K562 (cell line): ENCODE data around the gene DYNC1I2. TPM values are rescaled to one million over a fixed set of nuclear protein-coding genes. Genes with fewer than 3 reads are reported as not detected.

Experiments used
- CBX1 ChIP-seq: sonication (generic); IDR thresholded peaks from 2 replicates; pipeline ENCODE4 v1.6.1; 2016; ENCODE audit warnings: antibody characterized with exemption, low read depth, mild to moderate bottlenecking
- CHD1 ChIP-seq: fragments of 200-600 bp; sonication (generic); IDR thresholded peaks from one replicate; pipeline ENCODE4 v1.6.1; 2012; ENCODE audit warnings: mild to moderate bottlenecking, moderate library complexity, low read length, inconsistent platforms
- SRSF9 ChIP-seq: fragments of 200-400 bp; formaldehyde crosslinking; IDR thresholded peaks from 2 replicates; pipeline ENCODE4 v1.6.1; 2017; ENCODE audit warnings: low read depth, low read length, borderline replicate concordance
- ZNF143 ChIP-seq: sonication (generic); formaldehyde crosslinking; IDR thresholded peaks from 2 replicates; pipeline ENCODE4 v1.9.0; 2022; ENCODE audit warnings: mild to moderate bottlenecking, missing genetic modification reagents
- polyA plus RNA-seq, 8 experiments: library from polyadenylated mRNA; depleted of rRNA in 4 of 8; stranded (reverse) in 5 of 8; unstranded in 3 of 8; fragments of >200 nt; fragmentation: Nextera tagmentation in 2 of 8; fragmentation: Illumina TruSeq in 1 of 8; extraction: Ambion mirVana in 2 of 8; extraction: Trizol in 1 of 8; gene quantifications; 2 replicates each; pipeline versions ENCODE4 v1.2.1 to v1.2.3, GENCODE V29; 2011 to 2014; ENCODE audit warnings: inconsistent platforms in 1 of 8, missing spikeins in 1 of 8
- total RNA-seq, 7 experiments: library from RNA; depleted of rRNA in 6 of 7; stranded (reverse); fragments of >200 nt in 6 of 7; fragmentation: Illumina TruSeq in 2 of 7; extraction: Trizol in 2 of 7; gene quantifications; 2 replicates each; pipeline versions ENCODE4 v1.2.1 to v1.2.3, GENCODE V29; 2011 to 2021; ENCODE audit warnings: low replicate concordance in 1 of 7
- TF ChIP-seq, protein P1 (sequence below), 2 experiments: fragments of 450-650 bp; IDR thresholded peaks; 2 replicates each; pipeline ENCODE4 v1.6.1; 2016; ENCODE audit warnings: mild to moderate bottlenecking in 2 of 2, borderline replicate concordance in 1 of 2, low read depth in 1 of 2, moderate library complexity in 1 of 2
- TF ChIP-seq, protein P2 (sequence below): fragments of 450-650 bp; formaldehyde crosslinking; IDR thresholded peaks from 2 replicates; pipeline ENCODE4 v1.4.0; 2020; ENCODE audit warnings: mild to moderate bottlenecking, moderate library complexity
- TF ChIP-seq, protein P3 (sequence below): fragments of 450-650 bp; IDR thresholded peaks from 2 replicates; pipeline ENCODE4 v1.6.1; 2017; ENCODE audit warnings: antibody characterized with exemption

DYNC1I2 gene
- total and polyA plus RNA-seq, 9 of the 15 experiments (the other 6 are each of a cell fraction or from before 2014, with no cell fraction given) = 59.1 to 204 (median 100) TPM

DNA sequence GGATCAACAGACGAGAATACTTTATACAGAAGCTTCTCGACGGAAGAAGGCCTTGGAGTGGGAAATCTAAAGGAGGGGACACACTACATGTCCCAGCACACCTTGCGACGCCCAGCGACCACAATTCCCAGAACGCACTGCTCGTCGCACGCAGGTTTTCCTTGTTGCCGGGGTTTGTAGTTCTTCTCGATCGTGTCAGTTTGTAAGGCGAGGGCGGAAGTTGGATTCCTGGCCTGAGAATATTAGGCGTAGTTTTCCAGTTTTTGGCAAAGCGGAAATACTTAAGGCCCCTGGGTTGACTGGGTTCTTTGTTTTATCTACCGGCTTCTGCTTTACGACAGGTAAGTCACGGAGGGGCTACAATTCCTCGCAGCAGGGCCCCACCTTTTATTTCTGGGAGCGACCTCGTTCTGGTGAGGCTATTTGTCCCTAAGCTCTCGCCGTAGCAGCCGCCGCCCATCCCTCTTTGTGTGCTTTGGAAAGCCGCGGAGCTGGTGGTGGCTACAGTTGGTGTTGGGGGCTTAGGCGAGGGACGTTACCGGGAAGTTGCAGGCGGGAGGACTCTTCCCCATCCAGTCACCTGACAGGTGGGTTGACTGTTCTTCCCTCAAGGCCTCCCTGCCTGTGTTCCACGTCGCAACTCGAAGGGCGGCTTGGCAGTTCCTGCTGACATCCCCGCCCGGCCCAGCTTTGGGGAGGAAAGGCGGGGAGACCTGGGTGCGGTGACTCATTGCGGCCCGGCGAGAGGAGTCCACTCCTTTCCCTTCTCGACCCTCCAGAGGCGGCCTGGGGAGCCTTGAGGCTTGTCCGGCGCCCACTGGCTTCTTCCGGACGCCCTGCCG is at the start of gene DYNC1I2 (continued):
- TF ChIP-seq, protein P1, sequence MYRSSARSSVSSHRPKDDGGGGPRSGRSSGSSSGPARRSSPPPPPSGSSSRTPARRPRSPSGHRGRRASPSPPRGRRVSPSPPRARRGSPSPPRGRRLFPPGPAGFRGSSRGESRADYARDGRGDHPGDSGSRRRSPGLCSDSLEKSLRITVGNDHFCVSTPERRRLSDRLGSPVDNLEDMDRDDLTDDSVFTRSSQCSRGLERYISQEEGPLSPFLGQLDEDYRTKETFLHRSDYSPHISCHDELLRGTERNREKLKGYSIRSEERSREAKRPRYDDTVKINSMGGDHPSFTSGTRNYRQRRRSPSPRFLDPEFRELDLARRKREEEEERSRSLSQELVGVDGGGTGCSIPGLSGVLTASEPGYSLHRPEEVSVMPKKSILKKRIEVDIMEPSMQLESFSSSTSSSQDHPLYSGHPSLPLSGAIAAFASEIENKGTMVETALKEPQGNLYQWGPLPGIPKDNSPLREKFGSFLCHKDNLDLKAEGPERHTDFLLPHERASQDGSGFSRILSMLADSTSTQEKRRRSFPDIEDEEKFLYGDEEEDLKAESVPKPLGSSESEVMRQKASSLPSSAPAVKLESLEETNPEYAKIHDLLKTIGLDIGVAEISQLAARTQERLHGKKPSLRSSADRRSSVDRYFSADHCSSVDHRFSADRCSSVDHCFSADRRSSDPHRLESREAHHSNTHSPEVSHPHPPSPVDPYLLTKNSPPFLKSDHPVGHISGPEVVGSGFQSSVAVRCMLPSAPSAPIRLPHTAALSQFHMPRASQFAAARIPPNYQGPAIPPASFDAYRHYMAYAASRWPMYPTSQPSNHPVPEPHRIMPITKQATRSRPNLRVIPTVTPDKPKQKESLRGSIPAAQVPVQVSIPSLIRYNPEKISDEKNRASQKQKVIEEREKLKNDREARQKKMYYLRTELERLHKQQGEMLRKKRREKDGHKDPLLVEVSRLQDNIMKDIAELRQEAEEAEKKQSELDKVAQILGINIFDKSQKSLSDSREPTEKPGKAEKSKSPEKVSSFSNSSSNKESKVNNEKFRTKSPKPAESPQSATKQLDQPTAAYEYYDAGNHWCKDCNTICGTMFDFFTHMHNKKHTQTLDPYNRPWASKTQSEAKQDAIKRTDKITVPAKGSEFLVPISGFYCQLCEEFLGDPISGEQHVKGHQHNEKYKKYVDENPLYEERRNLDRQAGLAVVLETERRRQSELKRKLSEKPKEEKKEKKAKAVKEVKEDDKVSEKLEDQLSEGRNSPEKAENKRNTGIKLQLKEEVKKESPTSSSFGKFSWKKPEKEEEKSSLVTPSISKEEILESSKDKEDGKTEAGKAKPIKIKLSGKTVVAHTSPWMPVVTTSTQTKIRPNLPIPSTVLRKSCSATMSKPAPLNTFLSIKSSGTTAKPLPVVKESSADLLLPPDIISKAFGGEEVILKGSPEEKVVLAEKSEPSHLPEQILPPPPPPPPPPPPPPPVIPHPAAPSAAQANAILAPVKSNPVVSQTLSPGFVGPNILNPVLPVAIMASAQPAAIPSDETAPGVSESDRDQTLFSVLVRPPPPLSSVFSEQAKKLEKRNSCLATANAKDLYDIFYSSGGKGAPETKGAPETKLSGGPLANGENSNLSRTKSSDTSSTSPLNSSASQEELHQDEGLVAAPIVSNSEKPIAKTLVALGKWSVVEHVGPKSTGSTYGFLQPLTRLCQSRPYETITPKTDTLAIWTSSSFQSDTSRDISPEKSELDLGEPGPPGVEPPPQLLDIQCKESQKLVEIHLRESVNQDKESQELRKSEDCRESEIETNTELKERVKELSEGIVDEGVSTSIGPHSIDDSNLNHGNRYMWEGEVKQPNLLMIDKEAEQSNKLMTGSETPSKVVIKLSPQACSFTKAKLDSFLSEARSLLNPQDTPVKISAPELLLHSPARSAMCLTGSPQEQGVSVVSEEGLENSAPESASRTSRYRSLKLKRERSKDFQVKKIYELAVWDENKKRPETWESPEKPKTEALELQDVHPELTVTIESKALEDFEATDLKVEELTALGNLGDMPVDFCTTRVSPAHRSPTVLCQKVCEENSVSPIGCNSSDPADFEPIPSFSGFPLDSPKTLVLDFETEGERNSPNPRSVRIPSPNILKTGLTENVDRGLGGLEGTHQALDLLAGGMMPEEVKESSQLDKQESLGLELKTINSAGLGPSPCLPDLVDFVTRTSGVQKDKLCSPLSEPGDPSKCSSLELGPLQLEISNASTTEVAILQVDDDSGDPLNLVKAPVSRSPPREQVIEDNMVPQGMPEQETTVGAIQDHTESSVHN (IDR thresholded peaks at IDR 0.05; ENCODE audit: borderline replicate concordance in 1 of 2, low read depth in 1 of 2) = peak in 1 of 2 experiments; percentile 40; a peak in 1 of 4 replicates
- TF ChIP-seq, protein P2, sequence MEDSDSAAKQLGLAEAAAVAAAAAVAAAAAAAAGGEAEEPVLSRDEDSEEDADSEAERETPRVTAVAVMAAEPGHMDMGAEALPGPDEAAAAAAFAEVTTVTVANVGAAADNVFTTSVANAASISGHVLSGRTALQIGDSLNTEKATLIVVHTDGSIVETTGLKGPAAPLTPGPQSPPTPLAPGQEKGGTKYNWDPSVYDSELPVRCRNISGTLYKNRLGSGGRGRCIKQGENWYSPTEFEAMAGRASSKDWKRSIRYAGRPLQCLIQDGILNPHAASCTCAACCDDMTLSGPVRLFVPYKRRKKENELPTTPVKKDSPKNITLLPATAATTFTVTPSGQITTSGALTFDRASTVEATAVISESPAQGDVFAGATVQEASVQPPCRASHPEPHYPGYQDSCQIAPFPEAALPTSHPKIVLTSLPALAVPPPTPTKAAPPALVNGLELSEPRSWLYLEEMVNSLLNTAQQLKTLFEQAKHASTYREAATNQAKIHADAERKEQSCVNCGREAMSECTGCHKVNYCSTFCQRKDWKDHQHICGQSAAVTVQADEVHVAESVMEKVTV = no peak
- TF ChIP-seq, protein P3, sequence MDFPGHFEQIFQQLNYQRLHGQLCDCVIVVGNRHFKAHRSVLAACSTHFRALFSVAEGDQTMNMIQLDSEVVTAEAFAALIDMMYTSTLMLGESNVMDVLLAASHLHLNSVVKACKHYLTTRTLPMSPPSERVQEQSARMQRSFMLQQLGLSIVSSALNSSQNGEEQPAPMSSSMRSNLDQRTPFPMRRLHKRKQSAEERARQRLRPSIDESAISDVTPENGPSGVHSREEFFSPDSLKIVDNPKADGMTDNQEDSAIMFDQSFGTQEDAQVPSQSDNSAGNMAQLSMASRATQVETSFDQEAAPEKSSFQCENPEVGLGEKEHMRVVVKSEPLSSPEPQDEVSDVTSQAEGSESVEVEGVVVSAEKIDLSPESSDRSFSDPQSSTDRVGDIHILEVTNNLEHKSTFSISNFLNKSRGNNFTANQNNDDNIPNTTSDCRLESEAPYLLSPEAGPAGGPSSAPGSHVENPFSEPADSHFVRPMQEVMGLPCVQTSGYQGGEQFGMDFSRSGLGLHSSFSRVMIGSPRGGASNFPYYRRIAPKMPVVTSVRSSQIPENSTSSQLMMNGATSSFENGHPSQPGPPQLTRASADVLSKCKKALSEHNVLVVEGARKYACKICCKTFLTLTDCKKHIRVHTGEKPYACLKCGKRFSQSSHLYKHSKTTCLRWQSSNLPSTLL = no peak
- TF ChIP-seq CHD1 = peak; percentile 81
- peak; percentile 97 for TF ChIP-seq ZNF143 (CRISPR knock-in tag)
- no peak for TF ChIP-seq SRSF9
- 0 out of 2 replicates have a peak, but pooled peaks have one; percentile 60 for TF ChIP-seq CBX1
